GM19099 (cell line): Measurements from ENCODE around the gene PLCL2.

Source experiments
- POLR2A ChIP-seq: IDR thresholded peaks from 3 replicates; pipeline ENCODE4 v1.6.1; 2011; ENCODE audit warnings: low read depth; ENCODE audit not compliant: insufficient read length; ENCODE audit errors: extremely low read depth

The PLCL2 gene

GRCh38 chr3:17070161-17070959 lies 185.6 kb downstream of the PLCL2 start:
- no peak for TF ChIP-seq POLR2A

GRCh38 chr3:17074559-17074958 lies 189.8 kb downstream of the PLCL2 start:
- no peak for TF ChIP-seq POLR2A

- no peak for TF ChIP-seq POLR2A
These were observed 190.6 kb downstream of the PLCL2 start for GRCh38 chr3:17075358-17075757.

GRCh38 chr3:17075907-17076306 lies 191.2 kb downstream of the PLCL2 start:
- TF ChIP-seq POLR2A = no peak

GRCh38 chr3:17076940-17077605 lies 192.3 kb downstream of the PLCL2 start:
- no peak for TF ChIP-seq POLR2A

GRCh38 chr3:17077606-17078005 lies 192.9 kb downstream of the PLCL2 start:
- TF ChIP-seq POLR2A = no peak

- no peak for TF ChIP-seq POLR2A
These were observed 194.2 kb downstream of the PLCL2 start for GRCh38 chr3:17078926-17079465.

GRCh38 chr3:17079933-17080332 lies 195.2 kb downstream of the PLCL2 start:
- TF ChIP-seq POLR2A = no peak

GRCh38 chr3:17081520-17081919 lies 196.8 kb downstream of the PLCL2 start:
- no peak for TF ChIP-seq POLR2A

- no peak for TF ChIP-seq POLR2A
These were observed 202.8 kb downstream of the PLCL2 start for GRCh38 chr3:17087509-17087908.

- TF ChIP-seq POLR2A = no peak
These were observed 203.3 kb downstream of the PLCL2 start for GRCh38 chr3:17088017-17088416.

- no peak for TF ChIP-seq POLR2A
These were observed 204.0 kb downstream of the PLCL2 start for GRCh38 chr3:17088602-17089313.

- no peak for TF ChIP-seq POLR2A
These were observed 204.6 kb downstream of the PLCL2 start for GRCh38 chr3:17089314-17089700.

GRCh38 chr3:17090280-17090983 lies 205.7 kb downstream of the PLCL2 start:
- TF ChIP-seq POLR2A = no peak
